Activated T-cell treated with anti-CD3 and anti-CD28 coated beads, Interleukin-2, amount 50 U/mL, for 24 hours (primary cell): Measurements from ENCODE around the gene ECHDC3.
"Not testable (repeated sequence)": the region's sequence is repeated elsewhere in the genome, so short reads cannot be mapped to it uniquely, and the experiment has no call there.

Source experiments
- DNase-seq: peaks from one replicate; pipeline ENCODE4 v3.0.0-alpha.2; 2020
- H3K27ac Mint-ChIP-seq: 2 replicates; pipeline ENCODE4 v1.8.0; 2020; ENCODE audit warnings: mild to moderate bottlenecking, mixed read lengths
- H3K27me3 Mint-ChIP-seq: 2 replicates; pipeline ENCODE4 v1.8.0; 2020; ENCODE audit warnings: mixed read lengths
- H3K36me3 Mint-ChIP-seq: 2 replicates; pipeline ENCODE4 v1.8.0; 2020; ENCODE audit warnings: low read depth, mixed read lengths
- H3K4me1 Mint-ChIP-seq: 2 replicates; pipeline ENCODE4 v1.8.0; 2020; ENCODE audit warnings: low read depth, mixed read lengths
- H3K4me3 Mint-ChIP-seq: 2 replicates; pipeline ENCODE4 v1.8.0; 2020; ENCODE audit warnings: mild to moderate bottlenecking, moderate library complexity, mixed read lengths
- H3K9me3 Mint-ChIP-seq: 2 replicates; pipeline ENCODE4 v1.8.0; 2020; ENCODE audit warnings: mixed read lengths

Gene ECHDC3

DNA sequence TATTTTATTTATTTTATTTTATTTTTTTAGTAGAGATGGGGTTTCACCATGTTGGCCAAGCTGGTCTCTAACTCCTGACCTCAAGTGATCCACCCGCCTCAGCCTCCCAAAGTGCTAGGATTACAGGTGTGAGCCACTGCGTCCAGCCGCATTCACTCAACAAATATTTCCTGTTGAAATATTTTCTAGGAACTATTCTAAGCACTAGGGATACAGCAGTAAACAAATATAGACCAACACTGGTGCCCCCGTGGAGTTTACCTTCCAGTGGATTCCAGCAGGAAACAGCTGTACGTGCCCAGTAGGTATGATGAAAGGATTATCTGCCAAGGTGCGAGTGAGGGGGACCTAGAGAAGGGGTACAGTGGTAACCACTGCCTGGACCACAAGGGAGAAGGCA, 33.4 kb upstream of the ECHDC3 start:
- H3K9me3 Mint-ChIP-seq, DNase-seq, H3K36me3 Mint-ChIP-seq, H3K4me3 Mint-ChIP-seq, H3K27ac Mint-ChIP-seq: not testable (repeated sequence)
- peaks cover 21% of the 10 kb centered on the region for H3K4me1 Mint-ChIP-seq
- H3K27me3 Mint-ChIP-seq: peaks cover 78% of the 10 kb centered on the region

- Mint-ChIP-seq H3K4me1 (peaks cover 27% of the 10 kb centered on the region), H3K9me3 (peaks cover 6% of the 10 kb centered on the region), H3K4me3 (no peak overlapping the region), H3K36me3 (no peaks in the 10 kb centered on the region), H3K27me3 (peaks cover 82% of the 10 kb centered on the region), H3K27ac (no peak overlapping the region)
- DNase-seq: no peak
Observed at GRCh38 chr10:11712744-11713143, 29.4 kb upstream of the ECHDC3 start.

- H3K4me1 Mint-ChIP-seq: peaks cover 30% of the 10 kb centered on the region
- H3K4me3 Mint-ChIP-seq: no peak overlapping the region
- no peak for DNase-seq
- H3K27me3 Mint-ChIP-seq: peaks cover 79% of the 10 kb centered on the region
- no peaks in the 10 kb centered on the region for H3K36me3 Mint-ChIP-seq
- peaks cover 6% of the 10 kb centered on the region for H3K9me3 Mint-ChIP-seq
- no peak overlapping the region for H3K27ac Mint-ChIP-seq
Observed at GRCh38 chr10:11713186-11713743, 28.9 kb upstream of the ECHDC3 start.

DNA sequence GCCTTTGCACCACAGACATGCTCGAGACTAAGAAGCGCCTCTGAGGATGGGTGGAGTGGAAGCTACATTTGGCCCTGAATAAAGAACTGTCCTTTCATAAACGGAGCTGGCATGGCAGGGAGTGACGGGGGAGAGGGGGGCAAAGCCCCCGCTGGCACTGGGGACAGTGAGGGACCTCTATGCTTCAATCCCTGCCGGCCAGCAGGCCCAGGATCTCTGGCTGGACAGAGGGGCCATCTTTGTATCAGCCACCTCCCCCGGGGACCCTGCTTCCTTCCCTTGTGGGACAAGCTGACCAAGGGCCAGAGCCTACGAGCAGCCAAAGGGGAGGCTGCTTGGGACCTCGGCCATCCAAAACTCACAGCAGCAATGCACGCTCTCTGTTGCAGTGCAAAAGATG, 28.2 kb upstream of the ECHDC3 start:
- H3K36me3 Mint-ChIP-seq: no peaks in the 10 kb centered on the region
- H3K27ac Mint-ChIP-seq: no peak overlapping the region
- peaks cover 81% of the 10 kb centered on the region for H3K27me3 Mint-ChIP-seq
- H3K9me3 Mint-ChIP-seq: peaks cover 6% of the 10 kb centered on the region
- peaks cover 32% of the 10 kb centered on the region for H3K4me1 Mint-ChIP-seq
- DNase-seq: no peak
- no peak overlapping the region for H3K4me3 Mint-ChIP-seq

DNA sequence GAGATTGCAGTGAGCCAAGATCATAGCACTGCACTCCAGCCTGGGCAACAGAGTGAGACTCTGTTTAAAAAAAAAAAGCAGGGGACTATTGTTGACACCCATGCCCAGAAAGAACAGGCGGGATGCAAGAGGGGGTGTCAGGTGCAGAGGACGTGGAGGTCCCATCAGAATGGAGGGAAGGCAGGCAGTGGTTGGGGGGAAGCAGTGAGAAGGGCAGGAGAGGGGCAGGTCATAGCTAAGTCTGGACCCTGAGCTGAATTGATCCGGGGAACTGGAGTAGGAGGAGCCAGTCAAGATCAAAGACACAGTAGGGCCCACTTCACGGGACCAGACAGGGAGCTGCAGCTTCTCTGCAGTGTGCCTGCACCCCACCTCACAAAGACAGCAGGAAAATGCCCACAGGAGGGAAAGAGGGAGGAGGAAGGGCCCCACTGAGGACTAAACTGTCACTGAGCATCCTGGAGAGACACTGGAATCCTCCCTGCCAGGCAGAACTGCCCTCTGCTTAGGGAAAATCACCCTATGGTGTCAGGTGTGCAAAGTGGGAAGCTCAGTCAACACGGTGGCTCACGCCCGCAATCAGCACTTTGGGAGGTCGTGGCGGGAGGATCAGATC, 27.3 kb upstream of the ECHDC3 start:
- Mint-ChIP-seq H3K9me3 (peaks cover 6% of the 10 kb centered on the region), H3K27me3 (peaks cover 77% of the 10 kb centered on the region), H3K36me3 (no peaks in the 10 kb centered on the region), H3K4me1 (peaks cover 33% of the 10 kb centered on the region), H3K4me3 (no peak overlapping the region), H3K27ac (no peak overlapping the region)
- DNase-seq: no peak

GRCh38 chr10:11715815-11716494, 26.2 kb upstream of the ECHDC3 start:
- Mint-ChIP-seq H3K9me3 (peaks cover 6% of the 10 kb centered on the region), H3K27me3 (peaks cover 77% of the 10 kb centered on the region), H3K4me1 (peaks cover 32% of the 10 kb centered on the region), H3K27ac (no peak overlapping the region), H3K36me3 (no peaks in the 10 kb centered on the region), H3K4me3 (no peak overlapping the region)
- no peak for DNase-seq

DNA sequence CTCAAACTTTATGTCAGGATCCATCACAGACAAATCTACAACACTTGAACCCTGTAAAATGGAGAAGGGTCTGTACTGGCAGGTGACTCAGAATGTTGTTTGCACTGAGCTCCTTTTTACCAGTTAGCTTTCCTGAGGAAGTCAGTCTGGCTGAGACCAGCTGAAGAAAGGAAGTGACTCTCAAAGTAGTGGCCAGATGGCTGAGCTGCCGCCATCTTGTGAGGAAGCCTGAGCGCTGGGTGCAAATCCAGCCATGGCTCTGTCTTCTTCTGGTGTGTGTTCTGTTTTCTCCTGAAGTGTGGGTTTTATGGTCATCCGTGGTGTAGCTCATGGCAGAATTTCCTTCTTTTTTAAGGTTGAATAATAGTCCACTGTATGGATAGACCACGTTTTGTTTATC, 25.5 kb upstream of the ECHDC3 start:
- Mint-ChIP-seq H3K36me3 (no peaks in the 10 kb centered on the region), H3K27me3 (peaks cover 78% of the 10 kb centered on the region), H3K9me3 (peaks cover 6% of the 10 kb centered on the region), H3K4me1 (peaks cover 28% of the 10 kb centered on the region), H3K27ac (no peak overlapping the region), H3K4me3 (no peak overlapping the region)
- DNase-seq: no peak

GRCh38 chr10:11719496-11720259, 22.5 kb upstream of the ECHDC3 start:
- Mint-ChIP-seq H3K9me3 (peaks cover 6% of the 10 kb centered on the region), H3K4me1 (peaks cover 18% of the 10 kb centered on the region), H3K27ac (no peak overlapping the region), H3K4me3 (no peak overlapping the region), H3K27me3 (peaks cover 54% of the 10 kb centered on the region), H3K36me3 (no peaks in the 10 kb centered on the region)
- no peak for DNase-seq

GRCh38 chr10:11720260-11720741, 21.9 kb upstream of the ECHDC3 start:
- H3K36me3 Mint-ChIP-seq: no peaks in the 10 kb centered on the region
- DNase-seq: no peak
- H3K27ac Mint-ChIP-seq: no peak overlapping the region
- peaks cover 52% of the 10 kb centered on the region for H3K27me3 Mint-ChIP-seq
- peaks cover 20% of the 10 kb centered on the region for H3K4me1 Mint-ChIP-seq
- no peak overlapping the region for H3K4me3 Mint-ChIP-seq
- peaks cover 6% of the 10 kb centered on the region for H3K9me3 Mint-ChIP-seq

- Mint-ChIP-seq H3K36me3 (no peaks in the 10 kb centered on the region), H3K27me3 (peaks cover 48% of the 10 kb centered on the region), H3K4me3 (no peak overlapping the region), H3K9me3 (peaks cover 3% of the 10 kb centered on the region), H3K27ac (no peak overlapping the region), H3K4me1 (peaks cover 20% of the 10 kb centered on the region)
- DNase-seq: no peak
Observed at GRCh38 chr10:11721806-11722205, 20.4 kb upstream of the ECHDC3 start.

DNA sequence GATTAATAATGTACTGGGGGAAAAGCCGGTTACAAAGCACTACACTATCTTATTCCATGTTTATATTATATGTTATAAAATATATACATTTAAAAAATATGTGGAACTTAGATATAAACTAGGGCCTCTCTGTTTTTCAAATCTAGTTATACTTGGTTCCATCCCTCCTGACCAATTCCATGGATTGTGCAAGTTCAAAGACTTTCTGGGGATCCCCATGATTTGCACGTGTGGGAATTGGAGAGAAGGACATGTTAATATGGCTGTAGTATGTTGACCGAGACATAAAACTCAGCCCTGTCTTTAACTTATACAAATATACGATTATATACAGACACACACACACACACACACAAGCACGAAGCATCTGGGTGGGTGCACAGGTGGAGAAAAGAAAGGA, 18.8 kb upstream of the ECHDC3 start:
- Mint-ChIP-seq H3K27ac (no peak overlapping the region), H3K27me3 (peaks cover 41% of the 10 kb centered on the region), H3K9me3 (no peaks in the 10 kb centered on the region), H3K36me3 (no peaks in the 10 kb centered on the region), H3K4me1 (peaks cover 10% of the 10 kb centered on the region), H3K4me3 (no peak overlapping the region)
- no peak for DNase-seq

GRCh38 chr10:11724938-11725776, 17.0 kb upstream of the ECHDC3 start:
- Mint-ChIP-seq H3K4me3 (no peak overlapping the region), H3K36me3 (no peaks in the 10 kb centered on the region), H3K27ac (no peak overlapping the region), H3K27me3 (peaks cover 30% of the 10 kb centered on the region), H3K9me3 (no peaks in the 10 kb centered on the region), H3K4me1 (peaks cover 7% of the 10 kb centered on the region)
- DNase-seq: no peak

DNA sequence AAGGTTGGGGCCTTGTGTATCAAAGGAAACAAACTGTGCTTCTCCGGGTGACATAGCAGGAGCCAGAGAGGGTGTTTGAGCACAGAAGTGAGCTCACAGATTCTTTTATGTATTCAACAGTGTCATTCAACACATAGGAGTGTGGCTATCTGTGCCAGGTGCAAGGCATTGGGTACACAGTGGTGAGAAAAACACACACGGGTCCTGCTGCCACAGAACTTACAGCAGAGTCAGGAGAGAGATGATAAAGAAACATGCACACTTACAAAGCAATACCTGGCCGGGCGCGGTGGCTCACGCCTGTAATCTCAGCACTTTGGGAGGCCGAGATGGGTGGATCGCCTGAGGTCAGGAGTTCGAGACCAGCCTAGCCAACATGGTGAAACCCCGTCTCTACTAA, 16.3 kb upstream of the ECHDC3 start:
- Mint-ChIP-seq H3K4me3 (no peak overlapping the region), H3K4me1 (peaks cover 2% of the 10 kb centered on the region), H3K36me3 (no peaks in the 10 kb centered on the region), H3K27me3 (peaks cover 30% of the 10 kb centered on the region), H3K9me3 (no peaks in the 10 kb centered on the region), H3K27ac (no peak overlapping the region)
- no peak for DNase-seq

GRCh38 chr10:11727563-11727962, 14.6 kb upstream of the ECHDC3 start:
- Mint-ChIP-seq H3K27ac (no peak overlapping the region), H3K27me3 (peaks cover 19% of the 10 kb centered on the region)

More at GRCh38 chr10:11727563-11727962, 14.6 kb upstream of the ECHDC3 start:
- Mint-ChIP-seq H3K4me1 (peaks cover 2% of the 10 kb centered on the region), H3K9me3 (no peaks in the 10 kb centered on the region), H3K36me3 (no peaks in the 10 kb centered on the region), H3K4me3 (no peak overlapping the region)
- no peak for DNase-seq
